Fibroblast of villous mesenchyme (primary cell): ENCODE measurements around the gene FBXL17. TPM values are rescaled to one million over a fixed set of nuclear protein-coding genes. Genes with fewer than 3 reads are reported as not detected.

Experiments used
- DNase-seq: peaks from one replicate; pipeline ENCODE4 v3.0.0-alpha.2; 2010; ENCODE audit warnings: low read depth
- H3K4me3 ChIP-seq: 2 replicates; pipeline ENCODE4 v1.5.1; 2011; ENCODE audit warnings: low read depth, mild to moderate bottlenecking, low read length
- CTCF ChIP-seq: IDR thresholded peaks from 2 replicates; pipeline ENCODE4 v1.5.1; 2012; ENCODE audit warnings: low read depth, mild to moderate bottlenecking, low read length; ENCODE audit not compliant: insufficient read depth
- total RNA-seq: library from RNA; depleted of rRNA; stranded (reverse); fragments of >200 nt; gene quantifications from 2 replicates; pipeline ENCODE4 v1.2.3, GENCODE V29; 2012

Gene FBXL17
- total RNA-seq, 1 donor: 20.3 TPM

GRCh38 chr5:108212775-108213346, 169.0 kb downstream of the FBXL17 start:
- no peak overlapping the region for H3K4me3 ChIP-seq
- DNase-seq: peak; percentile 29
- TF ChIP-seq CTCF: no peak

GRCh38 chr5:108206707-108207106, 175.2 kb downstream of the FBXL17 start:
- no peak for TF ChIP-seq CTCF
- no peak overlapping the region for H3K4me3 ChIP-seq
- DNase-seq: no peak

- H3K4me3 ChIP-seq: no peak overlapping the region
- DNase-seq: peak; percentile 22
- no peak for TF ChIP-seq CTCF
These were observed 180.2 kb downstream of the FBXL17 start for GRCh38 chr5:108201721-108202120.

GRCh38 chr5:108196276-108196675, 185.6 kb downstream of the FBXL17 start:
- no peak for DNase-seq

GRCh38 chr5:108193021-108193795, 188.7 kb downstream of the FBXL17 start:
- no peak for TF ChIP-seq CTCF
- peak; percentile 70 for DNase-seq
- no peak overlapping the region for H3K4me3 ChIP-seq

More at GRCh38 chr5:108196276-108196675, 185.6 kb downstream of the FBXL17 start:
- H3K4me3 ChIP-seq: no peak overlapping the region
- TF ChIP-seq CTCF: no peak

GRCh38 chr5:108184940-108185339, 197.0 kb downstream of the FBXL17 start:
- H3K4me3 ChIP-seq: no peak overlapping the region
- TF ChIP-seq CTCF: no peak
- DNase-seq: no peak
